ENCODE measurements around the gene MEP1A. TPM values are rescaled to one million over a fixed set of nuclear protein-coding genes. Genes with fewer than 3 reads are reported as not detected.

Gene MEP1A
- total and polyA plus RNA-seq, 9 of the 15 experiments (the other 6 are each of a cell fraction or from before 2014, with no cell fraction given), result not detected

DNA sequence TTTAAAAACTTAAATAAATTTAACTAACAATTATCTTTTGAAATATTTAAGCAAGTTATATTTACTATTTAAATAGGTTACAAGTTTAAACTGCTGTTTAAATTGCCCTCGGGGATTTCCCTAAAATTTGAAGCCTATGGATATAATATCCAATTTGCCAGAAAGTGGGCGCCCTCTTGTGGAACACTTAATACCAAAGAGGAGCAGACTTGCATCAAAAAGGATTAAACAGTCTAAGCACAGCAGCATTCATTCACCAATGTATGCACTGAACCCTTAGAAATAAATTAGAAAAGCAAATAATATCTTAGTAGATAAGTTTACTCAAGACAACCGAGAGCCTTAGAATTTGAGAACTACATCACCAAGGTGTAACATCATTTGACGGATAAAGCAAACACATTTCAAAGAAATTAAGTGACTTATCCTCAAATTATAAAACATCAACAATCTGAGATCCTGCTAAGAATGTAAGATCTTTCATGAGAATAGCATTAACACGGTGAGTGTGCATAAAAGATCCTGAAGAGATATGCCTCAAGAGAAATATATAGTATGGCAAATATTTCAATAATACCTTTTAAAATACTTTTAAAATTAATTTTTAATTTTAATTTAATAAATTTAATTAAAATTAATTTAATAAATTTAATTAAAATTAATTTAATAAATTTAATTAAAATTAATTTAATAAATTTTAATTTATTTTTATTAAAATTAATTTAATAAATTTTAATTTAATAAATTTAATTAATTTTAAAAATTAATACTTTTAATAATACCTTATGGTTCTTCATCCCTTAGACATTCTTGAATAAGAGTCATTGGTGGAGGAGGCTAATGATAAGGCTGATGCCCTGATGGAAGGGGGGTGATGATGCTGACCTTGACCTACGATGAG lies 11.5 kb upstream of the MEP1A start (continued):
- TF ChIP-seq ZMIZ1 (IDR thresholded peaks at IDR 0.05; ENCODE audit: low read depth in 2 of 2, low read length in 2 of 2), result no peak

DNA sequence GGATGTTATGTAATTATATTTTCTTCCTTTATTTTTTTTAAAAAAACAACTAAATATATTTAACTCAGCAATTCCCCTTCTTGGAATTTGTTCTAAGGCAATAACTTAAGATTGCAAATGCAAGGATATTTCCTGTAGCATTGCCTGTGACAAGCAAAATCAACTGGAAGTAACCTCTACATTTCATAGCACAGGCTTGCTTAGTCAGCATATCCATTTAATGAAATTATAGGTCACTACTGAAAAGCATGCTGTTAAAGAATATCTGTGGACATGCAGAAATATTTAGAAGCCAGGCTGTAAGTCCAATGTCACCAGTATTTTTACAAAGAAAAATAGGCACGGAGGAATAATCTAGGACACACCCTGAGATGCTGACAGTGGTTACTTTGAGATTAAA lies 8.7 kb upstream of the MEP1A start:
- ChIA-PET CTCF (ENCODE audit: low intra/inter-chr PET ratio) (no interaction called here), POLR2A (no interaction called here)
- H3K9me1 ChIP-seq (ENCODE audit: control insufficient read depth, insufficient read depth, low read length), result no peaks in the 10 kb centered on the region
- no peak for ATAC-seq
- H2AFZ ChIP-seq (ENCODE audit: low read depth, low read length), result no peak overlapping the region
- H3K4me3 ChIP-seq, result no peak overlapping the region
- in situ Hi-C loops (cut with MboI), result no loop called here
- H3K4me2 ChIP-seq (ENCODE audit: insufficient read depth, low read length), result no peak overlapping the region
- no peaks in the 10 kb centered on the region for H4K20me1 ChIP-seq (replicated peaks; ENCODE audit: control insufficient read depth, insufficient read depth, low read length)
- TF ChIP-seq MAFK (IDR thresholded peaks at IDR 0.05; ENCODE audit: low read length) (peak; percentile 54; the same call in 1 of the 2 replicates), ZNF316 (IDR thresholded peaks at IDR 0.05) (peak; percentile 65), NFRKB (IDR thresholded peaks at IDR 0.05; ENCODE audit: low read depth) (no peak), TCF7 (IDR thresholded peaks at IDR 0.05; ENCODE audit: borderline replicate concordance) (no peak), SIN3B (IDR thresholded peaks at IDR 0.05; ENCODE audit: low read depth) (no peak), MAFF (IDR thresholded peaks at IDR 0.05; ENCODE audit: low read length) (peak; percentile 55), FOXK1 (CRISPR knock-in tag; IDR thresholded peaks at IDR 0.05; ENCODE audit: borderline replicate concordance) (no peak), C11orf30 (IDR thresholded peaks at IDR 0.05; ENCODE audit: low read depth) (peak; percentile 38; the same call in 1 of the 2 replicates)
- TF ChIP-seq, protein P1, sequence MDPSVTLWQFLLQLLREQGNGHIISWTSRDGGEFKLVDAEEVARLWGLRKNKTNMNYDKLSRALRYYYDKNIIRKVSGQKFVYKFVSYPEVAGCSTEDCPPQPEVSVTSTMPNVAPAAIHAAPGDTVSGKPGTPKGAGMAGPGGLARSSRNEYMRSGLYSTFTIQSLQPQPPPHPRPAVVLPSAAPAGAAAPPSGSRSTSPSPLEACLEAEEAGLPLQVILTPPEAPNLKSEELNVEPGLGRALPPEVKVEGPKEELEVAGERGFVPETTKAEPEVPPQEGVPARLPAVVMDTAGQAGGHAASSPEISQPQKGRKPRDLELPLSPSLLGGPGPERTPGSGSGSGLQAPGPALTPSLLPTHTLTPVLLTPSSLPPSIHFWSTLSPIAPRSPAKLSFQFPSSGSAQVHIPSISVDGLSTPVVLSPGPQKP (CRISPR knock-in tag; IDR thresholded peaks at IDR 0.05), result no peak
- TF ChIP-seq, protein P2, sequence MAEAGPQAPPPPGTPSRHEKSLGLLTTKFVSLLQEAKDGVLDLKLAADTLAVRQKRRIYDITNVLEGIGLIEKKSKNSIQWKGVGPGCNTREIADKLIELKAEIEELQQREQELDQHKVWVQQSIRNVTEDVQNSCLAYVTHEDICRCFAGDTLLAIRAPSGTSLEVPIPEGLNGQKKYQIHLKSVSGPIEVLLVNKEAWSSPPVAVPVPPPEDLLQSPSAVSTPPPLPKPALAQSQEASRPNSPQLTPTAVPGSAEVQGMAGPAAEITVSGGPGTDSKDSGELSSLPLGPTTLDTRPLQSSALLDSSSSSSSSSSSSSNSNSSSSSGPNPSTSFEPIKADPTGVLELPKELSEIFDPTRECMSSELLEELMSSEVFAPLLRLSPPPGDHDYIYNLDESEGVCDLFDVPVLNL (CRISPR knock-in tag; IDR thresholded peaks at IDR 0.05; ENCODE audit: low read depth), result no peak
- TF ChIP-seq, protein P3, sequence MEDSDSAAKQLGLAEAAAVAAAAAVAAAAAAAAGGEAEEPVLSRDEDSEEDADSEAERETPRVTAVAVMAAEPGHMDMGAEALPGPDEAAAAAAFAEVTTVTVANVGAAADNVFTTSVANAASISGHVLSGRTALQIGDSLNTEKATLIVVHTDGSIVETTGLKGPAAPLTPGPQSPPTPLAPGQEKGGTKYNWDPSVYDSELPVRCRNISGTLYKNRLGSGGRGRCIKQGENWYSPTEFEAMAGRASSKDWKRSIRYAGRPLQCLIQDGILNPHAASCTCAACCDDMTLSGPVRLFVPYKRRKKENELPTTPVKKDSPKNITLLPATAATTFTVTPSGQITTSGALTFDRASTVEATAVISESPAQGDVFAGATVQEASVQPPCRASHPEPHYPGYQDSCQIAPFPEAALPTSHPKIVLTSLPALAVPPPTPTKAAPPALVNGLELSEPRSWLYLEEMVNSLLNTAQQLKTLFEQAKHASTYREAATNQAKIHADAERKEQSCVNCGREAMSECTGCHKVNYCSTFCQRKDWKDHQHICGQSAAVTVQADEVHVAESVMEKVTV (CRISPR knock-in tag; IDR thresholded peaks at IDR 0.05), result no peak
- no peak for FAIRE-seq
- no peaks in the 10 kb centered on the region for H3K9me3 ChIP-seq (replicated peaks; ENCODE audit: control insufficient read depth, insufficient read depth, low read depth, low read length)
- H3K9ac ChIP-seq (ENCODE audit: insufficient read depth in 1 of 2, low read depth in 2 of 2, low read length in 2 of 2), result no peak overlapping the region
- DNase-seq (ENCODE audit: extremely low read depth in 1 of 4, low spot score in 3 of 4), result no peak
- H3K27ac ChIP-seq (ENCODE audit: extremely low read depth, low read depth, low read length), result no peak overlapping the region
- intact Hi-C loops (cut with micrococcal nuclease), result loop anchor here (5.0 kb wide), 1 partner anchor 852 kb away; no protein-coding TSS in a partner anchor
- WGBS (ENCODE audit: insufficient coverage, low coverage, missing lambda C conversion rate), result 0% methylated on average over 1 of the region's 1 CpG
- H3K79me2 ChIP-seq (ENCODE audit: control insufficient read depth, insufficient read depth, low read length), result no peaks in the 10 kb centered on the region
- H3K36me3 ChIP-seq (ENCODE audit: control insufficient read depth, insufficient read depth, low read length), result no peaks in the 10 kb centered on the region
- no peaks in the 10 kb centered on the region for H3K27me3 ChIP-seq (ENCODE audit: control insufficient read depth in 2 of 2, insufficient read depth in 2 of 2, low read length in 2 of 2)
- no TSS peak for BruUV-seq (replicated peaks)
- H3K4me1 ChIP-seq (replicated peaks in 1 of 2; ENCODE audit: control insufficient read depth in 2 of 2, insufficient read depth in 2 of 2, low read length in 2 of 2), result no peaks in the 10 kb centered on the region

Data from K562 (cell line).